GM12875 (cell line): ENCODE results near the gene BRMS1L.

Source experiments
- H3K4me3 ChIP-seq: one replicate; pipeline ENCODE4 v1.5.1; 2011; ENCODE audit warnings: low read depth, low read length, control low read depth
- CTCF ChIP-seq: IDR thresholded peaks from 2 replicates; pipeline ENCODE4 v1.5.1; 2011; ENCODE audit warnings: low read depth, mild to moderate bottlenecking, control low read depth, inconsistent platforms, low read length, moderate library complexity, borderline replicate concordance; ENCODE audit not compliant: insufficient read depth

Gene BRMS1L

GRCh38 chr14:35797796-35798195, 28.3 kb upstream of the BRMS1L start:
- TF ChIP-seq CTCF = no peak
- H3K4me3 ChIP-seq = no peak overlapping the region

GRCh38 chr14:35806006-35806907, 19.9 kb upstream of the BRMS1L start:
- H3K4me3 ChIP-seq = no peak overlapping the region
- TF ChIP-seq CTCF = no peak

- TF ChIP-seq CTCF = no peak
- H3K4me3 ChIP-seq = no peak overlapping the region
These were observed 18.8 kb upstream of the BRMS1L start for GRCh38 chr14:35807131-35807961.

GRCh38 chr14:35808076-35808637, 18.0 kb upstream of the BRMS1L start:
- TF ChIP-seq CTCF = no peak
- peak overlapping the region; percentile 49 for H3K4me3 ChIP-seq

GRCh38 chr14:35808638-35809563, 17.2 kb upstream of the BRMS1L start, which contains the start of gene RALGAPA1:
Gene RALGAPA1, minus strand, starts transcription at chr14:35809295. Its CDS starts 460 bp downstream, at chr14:35808835.
- H3K4me3 ChIP-seq = peak within 1 kb of the TSS; percentile 49

More at GRCh38 chr14:35808638-35809563, 17.2 kb upstream of the BRMS1L start, which contains the start of gene RALGAPA1:
- TF ChIP-seq CTCF = peak; percentile 50; the same call in 1 of the 2 replicates
